ENCODE measurements around the gene SLC2A13. TPM values are rescaled to one million over a fixed set of nuclear protein-coding genes. Genes with fewer than 3 reads are reported as not detected.

The SLC2A13 gene
- total RNA-seq, result 14.6 and 17.7 TPM in 2 replicates

GRCh38 chr12:40105515-40106201 is at the start of gene SLC2A13:
Gene SLC2A13 (minus strand): TSS chr12:40106081. CDS start chr12:40105808, 273 bp downstream.

Small RNAs within 50 kb of the gene (small RNA-seq; reads per million reads assigned to genes)
- not detected for gene RF00414

Other genes starting within 250 kb of the SLC2A13 start
- gene LRRK2, start 118.9 kb upstream of the SLC2A13 start, total RNA-seq, result 6.4 and 8.9 TPM in 2 replicates

Data from hair follicle dermal papilla cell (primary cell).